IPS-NIHi7 (cell line): ENCODE data around the gene CATSPERB.
A peak's percentile ranks its signal among the peaks of the same experiment; 100 is the strongest.
"Not testable (repeated sequence)": the region's sequence is repeated elsewhere in the genome, so short reads cannot be mapped to it uniquely, and the experiment has no call there.

Experiments
- DNase-seq: peaks from one replicate; pipeline ENCODE4 v3.0.0; 2012; ENCODE audit warnings: mixed read lengths; ENCODE audit errors: extremely low spot score

CATSPERB gene

GRCh38 chr14:91674911-91675310 lies 57.0 kb downstream of the CATSPERB start:
- no peak for DNase-seq

- DNase-seq, result no peak
These were observed 62.0 kb downstream of the CATSPERB start for GRCh38 chr14:91669867-91670266.

- not testable (repeated sequence) for DNase-seq
These were observed 64.8 kb downstream of the CATSPERB start for GRCh38 chr14:91667101-91667500.

- DNase-seq, result no peak
These were observed 71.1 kb downstream of the CATSPERB start for GRCh38 chr14:91660790-91661189.

GRCh38 chr14:91654836-91655235 lies 77.0 kb downstream of the CATSPERB start:
- DNase-seq, result no peak

GRCh38 chr14:91653451-91653850 lies 78.4 kb downstream of the CATSPERB start:
- no peak for DNase-seq

- peak; percentile 23 for DNase-seq
These were observed 82.0 kb downstream of the CATSPERB start for GRCh38 chr14:91649930-91650329.

- DNase-seq, result no peak
These were observed 84.0 kb downstream of the CATSPERB start for GRCh38 chr14:91647856-91648255.

- no peak for DNase-seq
These were observed 95.3 kb downstream of the CATSPERB start for GRCh38 chr14:91636604-91637003.

- DNase-seq, result no peak
These were observed 107.1 kb downstream of the CATSPERB start for GRCh38 chr14:91624757-91625156.

GRCh38 chr14:91614187-91614586 lies 117.7 kb downstream of the CATSPERB start:
- DNase-seq, result no peak

- DNase-seq, result no peak
These were observed 118.3 kb downstream of the CATSPERB start for GRCh38 chr14:91613459-91614112.

GRCh38 chr14:91611528-91611927 lies 120.4 kb downstream of the CATSPERB start:
- no peak for DNase-seq

- no peak for DNase-seq
These were observed 122.7 kb downstream of the CATSPERB start for GRCh38 chr14:91609161-91609560.

- peak; percentile 24 for DNase-seq
These were observed 124.4 kb downstream of the CATSPERB start for GRCh38 chr14:91607322-91608047.

GRCh38 chr14:91606851-91607250 lies 125.0 kb downstream of the CATSPERB start:
- no peak for DNase-seq

- DNase-seq, result not testable (repeated sequence)
These were observed 127.3 kb downstream of the CATSPERB start for GRCh38 chr14:91604611-91605010.

GRCh38 chr14:91599994-91600393 lies 131.9 kb downstream of the CATSPERB start:
- DNase-seq, result no peak

GRCh38 chr14:91595736-91596135 lies 136.2 kb downstream of the CATSPERB start:
- no peak for DNase-seq

GRCh38 chr14:91593957-91594356 lies 137.9 kb downstream of the CATSPERB start:
- DNase-seq, result not testable (repeated sequence)

GRCh38 chr14:91586410-91586809 lies 145.5 kb downstream of the CATSPERB start:
- DNase-seq, result no peak

GRCh38 chr14:91585856-91586255 lies 146.0 kb downstream of the CATSPERB start:
- DNase-seq, result no peak

- DNase-seq, result no peak
These were observed 149.1 kb downstream of the CATSPERB start for GRCh38 chr14:91582761-91583160.
